Measurements from ENCODE around the gene ACTR1B. TPM values are rescaled to one million over a fixed set of nuclear protein-coding genes. Genes with fewer than 3 reads are reported as not detected.

The ACTR1B gene
- total RNA-seq, 6 experiments from 2014 or later: 63.9 to 76.2 (median 69.2) TPM

DNA sequence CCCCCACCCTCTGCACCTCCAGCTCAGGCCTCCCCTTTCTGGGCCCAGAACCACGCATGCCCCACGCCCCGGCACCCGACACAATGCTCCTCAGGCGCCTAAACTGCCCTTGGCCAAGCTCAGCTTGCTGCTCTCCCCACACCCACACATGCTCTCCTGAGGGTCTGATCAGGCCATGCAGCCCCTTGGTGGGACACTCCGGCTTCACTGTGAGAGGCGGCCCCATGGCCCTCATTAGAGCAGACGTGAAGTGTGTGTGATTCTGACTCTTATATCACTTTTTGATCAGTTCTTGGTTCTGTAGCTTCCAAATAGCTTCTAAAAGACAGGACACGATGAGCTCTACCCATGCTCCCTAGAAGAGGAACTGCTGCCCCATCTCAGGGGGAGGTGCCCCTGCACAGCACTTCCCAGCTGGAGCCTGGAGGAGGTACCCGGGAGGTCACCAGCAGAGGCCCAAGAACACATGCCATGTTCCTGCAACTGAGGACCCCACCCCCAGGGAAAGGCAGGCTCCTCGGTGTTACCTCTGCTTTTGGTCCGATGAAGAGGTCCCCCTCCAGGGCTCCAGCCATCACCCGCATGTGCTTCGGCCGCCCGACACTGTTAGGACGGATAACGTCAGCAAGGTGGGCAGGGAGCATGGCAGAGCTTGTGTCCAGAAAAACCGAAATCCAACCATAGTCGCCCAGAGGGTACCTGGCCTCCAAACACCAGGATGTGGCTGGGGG is 3.6 kb downstream of the ACTR1B start:
- H3K27ac Mint-ChIP-seq: no peak overlapping the region
- peaks cover 30% of the 10 kb centered on the region for H3K4me1 Mint-ChIP-seq (ENCODE audit: low read depth)
- H3K27me3 Mint-ChIP-seq (ENCODE audit: insufficient read depth): peaks cover 6% of the 10 kb centered on the region
- DNase-seq: no peak
- H3K36me3 Mint-ChIP-seq (ENCODE audit: low read depth): peaks cover 14% of the 10 kb centered on the region
- H3K9me3 Mint-ChIP-seq: no peaks in the 10 kb centered on the region
- TF ChIP-seq, protein P1, sequence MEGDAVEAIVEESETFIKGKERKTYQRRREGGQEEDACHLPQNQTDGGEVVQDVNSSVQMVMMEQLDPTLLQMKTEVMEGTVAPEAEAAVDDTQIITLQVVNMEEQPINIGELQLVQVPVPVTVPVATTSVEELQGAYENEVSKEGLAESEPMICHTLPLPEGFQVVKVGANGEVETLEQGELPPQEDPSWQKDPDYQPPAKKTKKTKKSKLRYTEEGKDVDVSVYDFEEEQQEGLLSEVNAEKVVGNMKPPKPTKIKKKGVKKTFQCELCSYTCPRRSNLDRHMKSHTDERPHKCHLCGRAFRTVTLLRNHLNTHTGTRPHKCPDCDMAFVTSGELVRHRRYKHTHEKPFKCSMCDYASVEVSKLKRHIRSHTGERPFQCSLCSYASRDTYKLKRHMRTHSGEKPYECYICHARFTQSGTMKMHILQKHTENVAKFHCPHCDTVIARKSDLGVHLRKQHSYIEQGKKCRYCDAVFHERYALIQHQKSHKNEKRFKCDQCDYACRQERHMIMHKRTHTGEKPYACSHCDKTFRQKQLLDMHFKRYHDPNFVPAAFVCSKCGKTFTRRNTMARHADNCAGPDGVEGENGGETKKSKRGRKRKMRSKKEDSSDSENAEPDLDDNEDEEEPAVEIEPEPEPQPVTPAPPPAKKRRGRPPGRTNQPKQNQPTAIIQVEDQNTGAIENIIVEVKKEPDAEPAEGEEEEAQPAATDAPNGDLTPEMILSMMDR (IDR thresholded peaks at IDR 0.05): no peak
- no peak overlapping the region for H3K4me3 Mint-ChIP-seq

DNA sequence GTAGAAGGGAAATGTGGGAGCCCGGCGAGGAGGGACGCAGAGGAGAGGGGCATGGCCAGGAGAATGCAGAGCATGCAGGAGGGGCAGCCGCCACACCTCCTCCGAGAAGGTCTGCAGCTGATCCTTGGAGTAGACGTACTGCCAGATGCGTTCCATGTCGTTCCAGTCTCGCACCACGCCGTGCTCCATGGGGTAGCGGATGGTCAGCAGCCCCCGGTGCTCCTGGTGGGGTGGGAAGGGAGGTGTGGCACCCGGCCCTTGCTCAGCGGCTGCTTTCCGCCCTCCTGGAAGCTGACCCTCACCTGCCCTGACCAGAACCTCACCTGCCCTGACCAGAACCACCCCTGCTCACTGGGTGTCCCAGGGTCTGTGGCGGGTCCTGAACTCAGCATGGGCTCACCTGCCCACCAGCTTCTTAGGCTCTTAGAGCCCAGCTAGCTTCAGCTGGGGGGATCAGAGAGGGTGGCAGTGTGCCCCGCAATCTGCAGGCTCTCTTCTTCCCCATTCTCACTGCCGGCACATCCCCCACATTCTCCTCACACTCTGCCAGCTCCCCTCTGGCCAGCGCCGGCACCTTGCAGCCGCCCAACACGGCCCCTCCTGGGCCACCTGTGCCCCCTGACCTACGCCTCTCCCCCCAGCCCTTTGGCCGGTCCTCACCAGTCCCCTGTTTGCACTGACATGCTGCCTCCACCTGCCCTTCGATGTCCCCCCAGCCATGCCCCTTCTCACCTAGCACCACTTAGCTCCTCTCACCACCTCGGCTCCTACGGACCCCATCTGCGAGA is 4.4 kb downstream of the ACTR1B start:
- Mint-ChIP-seq H3K27me3 (ENCODE audit: insufficient read depth) (peaks cover 6% of the 10 kb centered on the region), H3K27ac (no peak overlapping the region), H3K36me3 (ENCODE audit: low read depth) (peaks cover 21% of the 10 kb centered on the region), H3K4me1 (ENCODE audit: low read depth) (peaks cover 23% of the 10 kb centered on the region), H3K9me3 (peaks cover 2% of the 10 kb centered on the region; the same call in 1 of the 2 replicates), H3K4me3 (no peak overlapping the region)
- DNase-seq: no peak
- TF ChIP-seq, protein P1 (IDR thresholded peaks at IDR 0.05): no peak

DNA sequence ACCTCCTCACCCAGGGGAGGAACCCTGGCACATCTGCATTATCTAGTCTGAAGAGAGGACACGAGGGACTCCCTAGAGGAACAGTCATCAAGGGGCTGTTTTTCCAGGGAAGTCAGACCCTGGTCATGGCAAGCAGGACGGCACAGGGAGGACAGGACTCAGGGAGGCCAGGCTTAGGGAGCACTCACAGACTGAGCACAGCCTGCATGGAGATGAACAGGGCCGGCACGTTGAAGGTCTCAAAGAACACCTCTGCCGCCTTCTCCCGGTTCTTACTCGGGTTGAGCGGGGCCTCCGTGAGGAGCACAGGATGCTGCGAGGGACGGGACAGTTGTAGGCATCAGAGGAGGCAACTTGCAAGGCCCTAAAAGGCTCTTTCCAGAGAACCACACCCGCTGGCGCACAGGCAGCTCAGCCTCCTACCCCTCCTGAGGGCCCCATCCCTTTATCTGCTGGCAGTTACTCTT is 5.1 kb downstream of the ACTR1B start:
- peaks cover 9% of the 10 kb centered on the region for H3K9me3 Mint-ChIP-seq
- no peak overlapping the region for H3K4me3 Mint-ChIP-seq
- no peak for DNase-seq
- TF ChIP-seq, protein P1 (IDR thresholded peaks at IDR 0.05): no peak
- H3K4me1 Mint-ChIP-seq (ENCODE audit: low read depth): peaks cover 23% of the 10 kb centered on the region
- no peak overlapping the region for H3K27ac Mint-ChIP-seq
- H3K36me3 Mint-ChIP-seq (ENCODE audit: low read depth): peaks cover 28% of the 10 kb centered on the region
- peaks cover 6% of the 10 kb centered on the region for H3K27me3 Mint-ChIP-seq (ENCODE audit: insufficient read depth)

DNA sequence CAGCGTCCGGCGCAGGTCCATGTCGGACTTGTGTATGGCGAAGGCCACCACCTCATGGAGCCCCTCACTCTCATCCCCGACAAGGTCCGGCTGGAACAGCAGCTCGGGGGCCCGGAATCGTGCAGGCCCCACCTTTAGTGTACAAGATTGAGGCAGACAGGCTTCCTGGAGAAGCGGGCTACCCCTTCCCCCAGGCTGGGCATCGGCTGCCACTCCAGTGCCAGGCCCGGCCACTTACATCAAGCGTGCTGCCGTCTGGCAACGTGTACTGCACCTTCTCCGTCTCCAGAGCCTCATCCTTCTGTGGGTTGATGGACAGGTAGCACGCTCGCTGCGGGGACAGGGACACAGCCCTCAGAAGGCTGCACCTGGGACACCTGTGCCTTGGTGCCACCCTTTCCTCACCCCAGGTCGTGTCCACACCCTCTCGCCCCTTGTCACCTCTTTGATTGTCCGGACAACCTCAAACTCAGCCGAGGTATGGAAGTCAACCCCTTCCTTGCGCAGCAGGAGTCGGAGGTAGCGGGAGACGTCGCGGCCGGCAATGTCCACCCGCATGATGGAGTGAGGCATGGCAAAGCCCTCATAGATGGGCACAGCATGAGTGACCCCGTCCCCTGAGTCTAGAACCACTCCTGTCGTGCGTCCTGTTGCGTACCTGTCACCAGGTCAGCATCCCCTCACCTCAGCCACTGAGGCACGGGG is 5.7 kb downstream of the ACTR1B start:
- TF ChIP-seq, protein P1 (IDR thresholded peaks at IDR 0.05): no peak
- Mint-ChIP-seq H3K27me3 (ENCODE audit: insufficient read depth) (peaks cover 6% of the 10 kb centered on the region), H3K4me3 (no peak overlapping the region), H3K9me3 (peaks cover 9% of the 10 kb centered on the region), H3K36me3 (ENCODE audit: low read depth) (peaks cover 34% of the 10 kb centered on the region), H3K27ac (no peak overlapping the region), H3K4me1 (ENCODE audit: low read depth) (peaks cover 23% of the 10 kb centered on the region)
- no peak for DNase-seq

DNA sequence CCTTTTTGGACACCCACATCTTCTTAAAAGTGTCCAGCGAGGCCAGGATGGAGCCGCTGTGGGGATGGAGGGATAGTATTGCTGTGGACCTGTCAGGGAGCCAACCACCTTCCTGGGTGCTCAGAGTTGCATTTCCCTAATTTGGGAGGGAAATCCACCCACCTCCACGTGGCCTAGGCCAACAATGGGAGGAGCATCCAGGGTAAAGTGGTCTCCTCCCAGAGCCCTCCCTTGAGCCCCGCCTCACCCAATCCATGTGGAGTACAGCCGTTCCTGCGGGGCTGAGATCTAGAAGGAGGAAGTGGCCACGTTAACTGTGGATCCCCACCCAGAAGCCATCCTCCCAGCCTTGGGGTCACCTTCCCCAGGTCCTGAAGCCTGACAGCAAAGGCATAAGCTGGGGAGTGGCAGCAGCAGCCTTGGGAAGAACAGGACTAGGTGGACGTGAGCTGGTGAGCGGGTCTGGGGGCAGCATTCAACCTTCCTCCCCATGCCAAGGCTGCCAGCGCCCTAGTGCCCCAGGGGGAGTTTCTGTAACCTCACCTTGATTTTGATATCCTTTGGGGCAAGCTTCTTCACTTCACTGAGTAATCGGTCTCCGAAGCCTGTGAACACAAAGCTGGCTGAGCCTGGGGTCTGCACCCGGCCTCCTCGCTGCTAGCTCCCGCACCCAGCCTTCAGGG is 6.8 kb downstream of the ACTR1B start:
- no peak overlapping the region for H3K4me3 Mint-ChIP-seq
- TF ChIP-seq, protein P1 (IDR thresholded peaks at IDR 0.05): no peak
- H3K27me3 Mint-ChIP-seq (ENCODE audit: insufficient read depth): peaks cover 6% of the 10 kb centered on the region
- peaks cover 14% of the 10 kb centered on the region for H3K4me1 Mint-ChIP-seq (ENCODE audit: low read depth)
- DNase-seq: no peak
- H3K36me3 Mint-ChIP-seq (ENCODE audit: low read depth): peaks cover 40% of the 10 kb centered on the region
- H3K9me3 Mint-ChIP-seq: peaks cover 9% of the 10 kb centered on the region
- no peak overlapping the region for H3K27ac Mint-ChIP-seq

Data from HFFc6 (cell line).